ENCODE measurements around the gene TBC1D12. TPM values are rescaled to one million over a fixed set of nuclear protein-coding genes. Genes with fewer than 3 reads are reported as not detected.

TBC1D12 gene
- total RNA-seq, 1 donor from 2014 or later: 4.6 TPM

- DNase-seq (ENCODE audit: missing footprints): no peak
- peak; percentile 30 for ATAC-seq
- intact Hi-C loops (cut with DNase I): loop anchor here (2.0 kb wide), 1 partner anchor 40 kb away; the partner anchor contains the start of gene NOC3L
These were observed 570 bp downstream of the TBC1D12 start for GRCh38 chr10:94402843-94403379.

GRCh38 chr10:94403380-94404213 lies 1.3 kb downstream of the TBC1D12 start:
- peak; percentile 82 for DNase-seq (ENCODE audit: missing footprints)
- ATAC-seq: peak; percentile 17
- intact Hi-C loops (cut with DNase I): loop anchor here (2.0 kb wide), 1 partner anchor 41 kb away; the partner anchor contains the start of gene NOC3L

- intact Hi-C loops (cut with DNase I): no loop called here
- DNase-seq (ENCODE audit: missing footprints) (no peak), ATAC-seq (no peak)
These were observed 3.1 kb downstream of the TBC1D12 start for GRCh38 chr10:94405406-94405805.

DNA sequence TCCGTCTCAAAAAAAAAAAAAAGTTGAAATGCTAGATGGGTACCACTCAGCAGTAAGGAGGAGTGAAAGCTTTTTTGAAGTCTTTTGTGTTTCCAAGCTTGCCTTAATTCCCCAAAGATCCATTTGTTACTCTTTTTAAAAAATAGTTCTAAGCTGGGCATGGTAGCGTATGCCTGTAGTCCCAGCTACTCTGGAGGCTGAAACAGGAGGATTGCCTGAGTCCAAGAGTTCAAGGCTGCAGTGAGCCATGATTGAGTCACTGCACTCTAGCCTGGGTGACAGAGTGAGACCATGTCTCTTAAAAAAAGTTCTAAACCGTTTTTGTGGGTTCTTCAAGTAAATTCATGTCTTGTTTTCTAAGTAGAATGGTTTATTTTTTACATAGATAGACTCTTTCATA lies 5.3 kb downstream of the TBC1D12 start:
- ATAC-seq: no peak
- intact Hi-C loops (cut with DNase I): no loop called here
- DNase-seq (ENCODE audit: missing footprints): no peak

DNA sequence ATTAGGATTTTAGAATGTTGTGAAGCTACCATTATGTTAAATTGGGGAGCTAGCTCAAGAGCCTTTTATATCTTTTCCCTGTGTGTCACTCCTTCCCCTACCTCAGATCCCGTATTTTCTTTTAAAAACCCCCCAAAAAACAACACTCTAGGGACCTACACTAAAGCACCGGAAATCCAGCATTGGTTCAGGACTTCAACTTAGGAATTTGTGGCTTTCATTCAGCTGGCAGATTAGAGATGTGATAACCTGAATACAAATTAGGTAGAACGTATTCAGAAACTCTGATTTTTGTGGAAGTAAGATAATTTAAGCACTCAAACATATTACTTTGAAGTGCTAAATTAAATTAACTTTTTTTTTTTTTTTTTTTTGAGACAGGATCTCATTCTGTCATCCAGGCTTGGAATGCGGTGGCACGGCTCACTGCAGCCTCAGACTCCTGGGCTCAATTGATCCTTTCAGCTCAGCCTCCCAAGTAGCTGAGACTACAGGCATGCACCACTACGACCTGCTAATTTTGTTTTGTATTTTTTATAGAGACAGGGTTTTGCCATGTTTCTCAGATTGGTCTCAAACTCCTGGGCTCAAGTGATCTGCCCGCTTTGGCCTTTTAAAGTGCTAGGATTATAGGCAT lies 6.8 kb downstream of the TBC1D12 start:
- DNase-seq (ENCODE audit: missing footprints): no peak
- intact Hi-C loops (cut with DNase I): no loop called here
- ATAC-seq: no peak

DNA sequence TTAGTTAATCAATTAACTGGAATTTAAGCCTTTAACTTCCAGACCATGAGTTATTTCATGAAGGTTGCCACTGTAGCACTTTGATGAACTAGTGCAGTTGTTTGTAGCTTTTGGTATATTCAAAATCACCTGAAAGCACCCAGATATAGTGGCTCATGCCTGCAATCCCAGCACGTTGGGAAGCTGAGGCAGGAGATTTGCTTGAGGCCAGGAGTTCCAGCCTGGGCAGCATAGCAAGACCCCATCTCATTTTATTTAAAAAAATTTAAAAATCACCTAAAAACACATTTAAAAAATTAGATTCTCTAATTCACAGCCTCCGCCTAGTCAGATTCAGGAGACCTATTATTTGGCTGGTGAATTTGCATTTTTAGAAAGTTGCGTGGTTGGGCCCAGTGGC lies 9.0 kb downstream of the TBC1D12 start:
- ATAC-seq (no peak), DNase-seq (ENCODE audit: missing footprints) (no peak)
- intact Hi-C loops (cut with DNase I): no loop called here

DNA sequence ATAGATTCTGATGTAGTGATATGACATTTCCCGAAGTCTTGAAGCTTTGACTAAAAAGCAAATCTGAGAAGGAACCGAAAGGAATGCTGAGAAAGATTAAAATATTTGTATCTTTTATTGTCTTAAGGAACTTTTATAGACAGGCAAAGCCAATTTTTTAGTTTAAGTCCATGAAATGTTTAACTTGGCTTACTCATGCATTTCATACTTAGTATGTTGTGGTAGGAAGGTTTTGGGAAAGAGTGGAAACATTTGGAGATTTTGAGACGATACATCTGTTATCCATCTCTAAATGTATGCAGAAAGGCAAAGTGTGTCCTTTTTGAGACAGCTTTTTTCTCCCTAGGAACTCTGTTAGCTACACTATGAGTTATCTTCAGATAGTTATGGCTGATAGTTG lies 10.1 kb downstream of the TBC1D12 start:
- intact Hi-C loops (cut with DNase I): no loop called here
- DNase-seq (ENCODE audit: missing footprints): no peak
- no peak for ATAC-seq

DNA sequence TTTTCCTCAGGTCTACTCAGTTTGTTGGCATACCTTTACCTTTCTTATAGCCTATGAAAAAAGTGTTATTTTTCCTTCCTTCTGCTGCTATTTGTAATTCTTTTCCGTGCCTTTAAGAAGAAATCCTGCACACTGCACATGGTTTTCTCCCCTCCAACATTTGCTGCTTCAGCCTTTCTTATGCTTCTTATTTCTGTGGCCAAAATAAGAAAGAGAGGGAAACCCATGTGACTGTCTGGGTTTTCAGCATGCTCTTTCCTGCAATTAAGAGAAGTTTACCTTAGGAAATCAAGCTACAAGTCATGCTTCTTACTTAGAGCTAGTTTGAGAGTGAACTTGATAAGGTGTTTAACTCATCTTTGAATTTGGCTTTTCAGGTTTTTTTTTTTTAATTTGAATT lies 11.0 kb downstream of the TBC1D12 start:
- intact Hi-C loops (cut with DNase I): no loop called here
- DNase-seq (ENCODE audit: missing footprints): no peak
- ATAC-seq: no peak

GRCh38 chr10:94416896-94417295 lies 14.6 kb downstream of the TBC1D12 start:
- ATAC-seq (no peak), DNase-seq (ENCODE audit: missing footprints) (no peak)
- intact Hi-C loops (cut with DNase I): no loop called here

DNA sequence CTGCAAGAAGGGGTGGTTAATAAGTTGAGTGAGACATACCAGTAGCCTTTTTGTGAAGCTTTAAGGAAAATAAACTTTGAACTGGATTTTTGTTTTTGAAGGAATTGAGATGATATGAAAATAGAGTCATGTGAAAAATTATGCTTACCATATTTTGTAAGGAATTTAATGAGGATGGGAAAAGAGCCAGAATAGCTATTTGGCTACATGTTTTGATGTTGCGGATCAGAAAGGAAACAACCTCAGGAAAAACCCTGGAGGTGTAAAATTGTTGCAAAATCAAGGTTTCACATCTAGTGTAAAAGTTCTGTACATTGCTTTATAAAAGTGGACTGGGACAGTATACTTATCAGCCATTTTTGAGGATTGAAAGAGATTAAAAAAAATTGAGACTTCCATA lies 15.0 kb downstream of the TBC1D12 start:
- no peak for DNase-seq (ENCODE audit: missing footprints)
- intact Hi-C loops (cut with DNase I): no loop called here
- no peak for ATAC-seq

GRCh38 chr10:94420516-94420915 lies 18.2 kb downstream of the TBC1D12 start:
- no peak for ATAC-seq
- DNase-seq (ENCODE audit: missing footprints): no peak
- intact Hi-C loops (cut with DNase I): no loop called here

DNA sequence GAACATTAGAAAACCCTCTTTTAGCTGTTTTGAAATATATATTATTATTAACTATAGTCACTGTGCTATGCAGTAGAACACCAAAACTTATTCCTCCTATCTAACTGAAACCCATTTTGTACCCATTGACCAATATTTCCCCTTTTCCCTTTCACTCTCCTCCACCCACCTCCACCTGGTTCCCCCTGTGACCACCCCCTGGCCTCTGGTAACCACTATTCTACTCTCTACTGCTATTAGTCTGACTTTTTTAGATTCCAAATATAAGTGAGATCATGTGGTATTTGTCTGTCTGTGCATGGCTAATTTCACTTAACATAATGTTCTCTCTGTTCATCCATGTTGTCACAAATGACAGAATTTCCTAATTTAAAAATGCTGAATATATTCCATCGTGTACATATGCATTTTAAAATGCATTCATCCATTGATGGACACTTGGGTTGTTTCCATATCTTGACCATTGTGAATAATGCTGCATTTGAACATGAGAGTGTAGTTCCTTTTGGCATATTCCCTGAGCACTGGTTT lies 18.7 kb downstream of the TBC1D12 start:
- intact Hi-C loops (cut with DNase I): no loop called here
- ATAC-seq (no peak), DNase-seq (ENCODE audit: missing footprints) (no peak)

DNA sequence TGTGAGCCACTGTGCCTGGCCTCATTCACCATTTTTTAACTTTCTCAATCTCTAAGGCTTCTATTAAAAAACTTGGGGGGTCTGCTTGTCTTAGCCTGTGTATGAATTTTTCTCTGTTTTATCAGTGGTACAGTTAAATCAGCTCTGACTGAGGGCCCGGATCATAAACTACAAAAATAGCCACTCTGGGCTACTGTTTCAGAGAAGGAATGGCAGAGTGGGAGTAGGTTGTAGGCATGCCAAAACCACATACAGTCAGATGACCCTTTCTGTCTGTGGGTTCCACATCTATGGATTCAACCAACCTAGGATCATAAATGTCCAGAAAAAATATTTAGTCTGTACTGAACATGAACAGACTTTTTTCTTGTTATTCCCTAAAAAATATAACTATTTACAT lies 21.3 kb downstream of the TBC1D12 start:
- no peak for DNase-seq (ENCODE audit: missing footprints)
- intact Hi-C loops (cut with DNase I): no loop called here
- ATAC-seq: no peak

- DNase-seq (ENCODE audit: missing footprints) (no peak), ATAC-seq (no peak)
- intact Hi-C loops (cut with DNase I): no loop called here
These were observed 22.5 kb downstream of the TBC1D12 start for GRCh38 chr10:94424714-94425337.

DNA sequence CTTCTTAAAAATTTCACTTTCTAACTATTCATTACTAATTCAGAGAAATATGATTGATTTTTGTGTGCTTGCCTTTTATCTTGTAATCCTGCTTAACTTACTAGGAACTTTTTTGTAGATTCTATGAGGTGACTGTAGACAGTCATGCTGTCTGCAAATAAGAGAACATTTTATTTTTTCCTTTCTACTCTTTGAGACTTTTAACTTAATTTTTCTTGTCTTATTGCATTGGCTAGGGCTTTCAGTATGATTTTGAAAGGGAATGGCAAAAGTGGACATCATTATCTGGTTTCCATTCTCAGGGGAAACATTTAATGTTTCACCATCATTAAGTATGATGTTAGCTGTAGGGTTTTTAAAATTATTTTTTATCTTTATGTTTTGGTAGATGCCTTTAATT lies 23.6 kb downstream of the TBC1D12 start:
- intact Hi-C loops (cut with DNase I): no loop called here
- ATAC-seq (no peak), DNase-seq (ENCODE audit: missing footprints) (no peak)

DNA sequence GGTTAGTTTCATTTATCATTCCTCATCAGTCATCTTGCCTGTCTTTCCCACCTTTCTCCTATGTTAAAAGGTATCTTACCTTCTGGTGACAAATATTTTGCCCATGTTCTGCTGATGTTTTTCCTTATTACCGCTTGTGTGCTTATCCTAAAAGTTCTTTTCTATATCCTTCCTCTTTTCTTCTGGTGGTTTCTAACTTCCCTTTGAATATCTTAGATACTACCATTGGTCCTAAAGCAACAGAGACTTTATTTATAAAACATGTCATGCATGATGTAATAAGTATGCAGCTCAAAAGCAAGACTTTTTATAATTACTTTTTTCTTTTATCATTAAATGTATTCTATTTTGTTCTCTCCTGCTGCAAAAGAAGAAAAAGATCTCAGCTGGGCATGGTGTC lies 24.8 kb downstream of the TBC1D12 start:
- DNase-seq (ENCODE audit: missing footprints) (no peak), ATAC-seq (no peak)
- intact Hi-C loops (cut with DNase I): no loop called here

GRCh38 chr10:94428766-94429707 lies 26.7 kb downstream of the TBC1D12 start:
- intact Hi-C loops (cut with DNase I): no loop called here
- DNase-seq (ENCODE audit: missing footprints) (no peak), ATAC-seq (no peak)

DNA sequence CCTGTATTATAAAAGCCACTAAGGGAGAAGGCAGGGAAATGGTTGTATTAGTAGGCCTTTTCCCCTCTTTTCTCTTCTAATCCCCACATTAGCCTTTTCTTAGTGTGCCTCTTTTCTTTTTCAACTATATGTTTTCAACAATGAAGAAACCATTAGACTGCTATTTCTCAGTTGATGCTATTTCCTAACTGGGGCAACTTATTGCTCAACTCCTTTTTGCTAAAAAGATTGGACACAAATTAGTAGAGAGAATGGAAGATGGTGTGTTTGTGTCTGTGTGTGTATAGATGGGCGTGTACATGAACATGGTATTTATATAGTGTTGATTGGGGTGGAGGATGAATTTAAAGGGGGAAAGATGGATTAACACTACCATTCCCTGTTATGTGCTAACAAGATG lies 28.4 kb downstream of the TBC1D12 start:
- intact Hi-C loops (cut with DNase I): no loop called here
- ATAC-seq: no peak

More for the DNA sequence above, 28.4 kb downstream of the TBC1D12 start:
- DNase-seq (ENCODE audit: missing footprints): no peak

All from Right ventricle myocardium inferior (tissue), 1 donor.